Endodermal cell (in vitro differentiated cells): Measurements from ENCODE around the gene PALLD. TPM values are rescaled to one million over a fixed set of nuclear protein-coding genes. Genes with fewer than 3 reads are reported as not detected.

Source experiments
- DNase-seq: peaks from one replicate; pipeline ENCODE4 v3.0.0-alpha.2; 2017
- H3K27ac ChIP-seq: 2 replicates; pipeline ENCODE4 v1.5.1; 2013; ENCODE audit warnings: mild to moderate bottlenecking, low read depth, low read length, moderate library complexity
- H3K27me3 ChIP-seq: 2 replicates; pipeline ENCODE4 v1.6.1; 2013; ENCODE audit warnings: mild to moderate bottlenecking, low read length, moderate library complexity; ENCODE audit not compliant: insufficient read depth, control insufficient read depth, poor library complexity, severe bottlenecking
- H3K36me3 ChIP-seq: 2 replicates; pipeline ENCODE4 v1.7.0; 2013; ENCODE audit warnings: mild to moderate bottlenecking, low read length, moderate library complexity; ENCODE audit not compliant: control insufficient read depth, insufficient read depth
- H3K4me1 ChIP-seq: one replicate; pipeline ENCODE4 v1.7.0; 2013; ENCODE audit warnings: low read length; ENCODE audit not compliant: control insufficient read depth, insufficient read depth
- H3K4me3 ChIP-seq: 2 replicates; pipeline ENCODE4 v1.5.1; 2013; ENCODE audit warnings: mild to moderate bottlenecking, low read length, moderate library complexity
- H3K9ac ChIP-seq: 2 replicates; pipeline ENCODE4 v1.6.1; 2013; ENCODE audit warnings: mild to moderate bottlenecking, low read length, moderate library complexity; ENCODE audit not compliant: poor library complexity, severe bottlenecking; ENCODE audit errors: extremely low read depth
- H3K9me3 ChIP-seq: 2 replicates; pipeline ENCODE4 v1.6.1; 2013; ENCODE audit warnings: mild to moderate bottlenecking, low read length, moderate library complexity; ENCODE audit not compliant: control insufficient read depth
- H3K27ac Mint-ChIP-seq: 2 replicates; pipeline ENCODE4 v1.8.0; 2020; ENCODE audit warnings: mixed read lengths
- H3K27me3 Mint-ChIP-seq: 2 replicates; pipeline ENCODE4 v1.8.0; 2021; ENCODE audit warnings: mild to moderate bottlenecking, mixed read lengths; ENCODE audit not compliant: insufficient read depth
- H3K36me3 Mint-ChIP-seq: 2 replicates; pipeline ENCODE4 v1.8.0; 2020; ENCODE audit warnings: low read depth, mixed read lengths
- H3K4me1 Mint-ChIP-seq: 2 replicates; pipeline ENCODE4 v1.8.0; 2020; ENCODE audit warnings: mixed read lengths
- H3K4me3 Mint-ChIP-seq: 2 replicates; pipeline ENCODE4 v1.8.0; 2020; ENCODE audit warnings: mild to moderate bottlenecking, moderate library complexity, mixed read lengths
- H3K9me3 Mint-ChIP-seq: 2 replicates; pipeline ENCODE4 v1.8.0; 2020; ENCODE audit warnings: mild to moderate bottlenecking, mixed read lengths
- CTCF ChIP-seq: fragments of 200-600 bp; sonication (generic); conservative IDR thresholded peaks from 2 replicates; pipeline ENCODE4 v1.5.0; 2021; ENCODE audit warnings: antibody characterized with exemption, mild to moderate bottlenecking
- WGBS, 2 experiments: methylation state at CpG; one replicate each; pipeline versions ENCODE4 v1.1.5 to v1.1.7; 2013; ENCODE audit warnings: missing lambda C conversion rate in 2 of 2, mixed read lengths in 1 of 2; ENCODE audit not compliant: insufficient coverage in 1 of 2, insufficient read length in 1 of 2; 5-methylcytosine and 5-hydroxymethylcytosine counted together
- total RNA-seq, 2 donors: library from RNA; stranded (reverse); fragmentation: NEBNext Ultra II Directional in 1 of 2; extraction: Animal tissue kit (Norgen Biotek cat#: 25700) in 1 of 2; gene quantifications; 2 replicates in 1 of 2; 3 replicates in 1 of 2; pipeline ENCODE4 v1.2.1, GENCODE V29; 2021

Gene PALLD
- total RNA-seq, 2 donors from 2014 or later = 51.8 to 86.7 TPM

- no peak overlapping the region for H3K27ac ChIP-seq
- no peak overlapping the region for H3K4me3 Mint-ChIP-seq
These were observed 117.6 kb downstream of the PALLD start for GRCh38 chr4:168614281-168615057.

GRCh38 chr4:168615294-168616065 is 118.6 kb downstream of the PALLD start:
- Histone ChIP-seq H3K4me1 (peaks cover 9% of the 10 kb centered on the region), H3K27ac (no peak overlapping the region), H3K9me3 (no peaks in the 10 kb centered on the region), H3K9ac (no peak overlapping the region), H3K4me3 (peak overlapping the region; percentile 47), H3K27me3 (no peaks in the 10 kb centered on the region), H3K36me3 (no peaks in the 10 kb centered on the region)
- peaks cover 19% of the 10 kb centered on the region for H3K4me1 Mint-ChIP-seq
- DNase-seq = peak; percentile 62
- no peak overlapping the region for H3K4me3 Mint-ChIP-seq
- 38 to 55% methylated on average over 2 to 5 of the region's 5 CpGs for WGBS, 2 experiments
- peaks cover 3% of the 10 kb centered on the region for H3K27me3 Mint-ChIP-seq
- H3K27ac Mint-ChIP-seq = peak overlapping the region; percentile 81
- H3K9me3 Mint-ChIP-seq = no peaks in the 10 kb centered on the region
- no peaks in the 10 kb centered on the region for H3K36me3 Mint-ChIP-seq
- TF ChIP-seq CTCF = no peak

More at GRCh38 chr4:168614281-168615057, 117.6 kb downstream of the PALLD start:
- Mint-ChIP-seq H3K27ac (peak overlapping the region; percentile 31), H3K4me1 (peaks cover 20% of the 10 kb centered on the region), H3K27me3 (peaks cover 3% of the 10 kb centered on the region), H3K9me3 (no peaks in the 10 kb centered on the region), H3K36me3 (no peaks in the 10 kb centered on the region)
- DNase-seq = no peak
- Histone ChIP-seq H3K9ac (no peak overlapping the region), H3K27me3 (no peaks in the 10 kb centered on the region), H3K4me1 (peaks cover 9% of the 10 kb centered on the region), H3K36me3 (no peaks in the 10 kb centered on the region), H3K4me3 (no peak overlapping the region), H3K9me3 (no peaks in the 10 kb centered on the region)
- WGBS, 2 experiments = 63 to 89% methylated on average over 2 to 4 of the region's 4 CpGs
- no peak for TF ChIP-seq CTCF

GRCh38 chr4:168618577-168619265 is 121.9 kb downstream of the PALLD start:
- no peaks in the 10 kb centered on the region for H3K9me3 Mint-ChIP-seq
- H3K27ac ChIP-seq = no peak overlapping the region
- WGBS, 2 experiments = 92 to 96% methylated on average over 6 to 8 of the region's 8 CpGs
- H3K27me3 ChIP-seq = no peaks in the 10 kb centered on the region
- no peak overlapping the region for H3K27ac Mint-ChIP-seq
- H3K36me3 ChIP-seq = no peaks in the 10 kb centered on the region
- no peak overlapping the region for H3K4me3 Mint-ChIP-seq
- peaks cover 35% of the 10 kb centered on the region for H3K4me1 Mint-ChIP-seq
- no peaks in the 10 kb centered on the region for H3K9me3 ChIP-seq
- peaks cover 9% of the 10 kb centered on the region for H3K4me1 ChIP-seq
- DNase-seq = no peak
- H3K9ac ChIP-seq = no peak overlapping the region
- TF ChIP-seq CTCF = no peak
- H3K27me3 Mint-ChIP-seq = peaks cover 2% of the 10 kb centered on the region
- H3K4me3 ChIP-seq = no peak overlapping the region
- no peaks in the 10 kb centered on the region for H3K36me3 Mint-ChIP-seq
